DOHH2 (cell line): ENCODE measurements around the gene PPP3R2.

Experiments used
- H3F3A ChIP-seq: fragments of 200-600 bp; sonication (generic), shearing (Covaris generic); 2 replicates; pipeline ENCODE4 v1.6.0; 2016; ENCODE audit warnings: antibody characterized with exemption, mild to moderate bottlenecking; ENCODE audit not compliant: control insufficient read depth, insufficient read depth
- H3K27ac ChIP-seq: fragments of 200-600 bp; sonication (generic); 2 replicates; pipeline ENCODE4 v1.5.1; 2014; ENCODE audit warnings: low read depth, mild to moderate bottlenecking, low read length, moderate library complexity
- H3K27me3 ChIP-seq: fragments of 200-600 bp; sonication (generic); 2 replicates; pipeline ENCODE4 v1.6.1; 2014; ENCODE audit warnings: mild to moderate bottlenecking, low read length, mixed read lengths; ENCODE audit not compliant: control insufficient read depth
- H3K36me3 ChIP-seq: fragments of 200-600 bp; sonication (generic); 2 replicates; pipeline ENCODE4 v1.6.1; 2014; ENCODE audit warnings: mild to moderate bottlenecking, low read length, moderate library complexity, mixed read lengths; ENCODE audit not compliant: control insufficient read depth
- H3K4me1 ChIP-seq: fragments of 200-600 bp; sonication (generic); 2 replicates; pipeline ENCODE4 v1.6.1; 2014; ENCODE audit warnings: mild to moderate bottlenecking, low read length, mixed read lengths; ENCODE audit not compliant: control insufficient read depth
- H3K4me2 ChIP-seq: fragments of 200-600 bp; sonication (generic); 2 replicates; pipeline ENCODE4 v1.6.0; 2014; ENCODE audit warnings: mild to moderate bottlenecking, low read length, moderate library complexity
- H3K4me3 ChIP-seq: fragments of 200-600 bp; sonication (generic); 2 replicates; pipeline ENCODE4 v1.5.1; 2014; ENCODE audit warnings: mild to moderate bottlenecking, low read length, mixed read lengths
- H3K79me2 ChIP-seq: fragments of 200-600 bp; sonication (generic); 2 replicates; pipeline ENCODE4 v1.6.1; 2014; ENCODE audit warnings: mild to moderate bottlenecking, low read length, mixed read lengths; ENCODE audit not compliant: control insufficient read depth
- H3K9me2 ChIP-seq: fragments of 200-600 bp; sonication (generic); replicated peaks from 2 replicates; pipeline ENCODE4 v1.6.1; 2014; ENCODE audit warnings: mild to moderate bottlenecking, low read length, mixed read lengths; ENCODE audit not compliant: control insufficient read depth
- H3K9me3 ChIP-seq: fragments of 200-600 bp; sonication (generic); 2 replicates; pipeline ENCODE4 v1.6.1; 2014; ENCODE audit warnings: antibody characterized with exemption, low read length, mixed read lengths; ENCODE audit not compliant: control insufficient read depth, insufficient read depth
- H4K20me1 ChIP-seq: fragments of 200-600 bp; sonication (generic); 2 replicates; pipeline ENCODE4 v1.6.0; 2014; ENCODE audit warnings: low read depth, mild to moderate bottlenecking, antibody characterized with exemption, low read length, moderate library complexity; ENCODE audit not compliant: control insufficient read depth, insufficient read depth
- CTCF ChIP-seq: fragments of 200-600 bp; sonication (generic); IDR thresholded peaks from one replicate; pipeline ENCODE4 v1.5.1; 2014; ENCODE audit warnings: antibody characterized with exemption, mild to moderate bottlenecking, low read depth, low read length; ENCODE audit not compliant: poor library complexity, severe bottlenecking
- EZH2phosphoT487 ChIP-seq: fragments of 200-600 bp; sonication (generic); IDR thresholded peaks from 2 replicates; pipeline ENCODE4 v1.6.1; 2017; ENCODE audit warnings: borderline replicate concordance, mild to moderate bottlenecking, antibody characterized with exemption, low read length, moderate library complexity, mixed read lengths

The PPP3R2 gene

GRCh38 chr9:101620452-101620851 is 25.7 kb upstream of the PPP3R2 start:
- H3K4me1 ChIP-seq: no peaks in the 10 kb centered on the region
- no peak overlapping the region for H3K27ac ChIP-seq
- H3K9me3 ChIP-seq: no peaks in the 10 kb centered on the region
- H3K9me2 ChIP-seq: no peaks in the 10 kb centered on the region
- no peak overlapping the region for H3K4me2 ChIP-seq
- no peaks in the 10 kb centered on the region for H3F3A ChIP-seq
- no peak overlapping the region for H3K4me3 ChIP-seq
- no peaks in the 10 kb centered on the region for H3K79me2 ChIP-seq
- H3K36me3 ChIP-seq: no peaks in the 10 kb centered on the region
- no peaks in the 10 kb centered on the region for H3K27me3 ChIP-seq
- TF ChIP-seq CTCF (no peak), EZH2phosphoT487 (no peak)
- H4K20me1 ChIP-seq: no peaks in the 10 kb centered on the region

- no peak overlapping the region for H3K27ac ChIP-seq
- H4K20me1 ChIP-seq: no peaks in the 10 kb centered on the region
- TF ChIP-seq EZH2phosphoT487 (no peak), CTCF (no peak)
- H3K4me1 ChIP-seq: no peaks in the 10 kb centered on the region
- no peak overlapping the region for H3K4me3 ChIP-seq
- H3K36me3 ChIP-seq: no peaks in the 10 kb centered on the region
- H3K4me2 ChIP-seq: no peak overlapping the region
- H3F3A ChIP-seq: no peaks in the 10 kb centered on the region
- H3K9me3 ChIP-seq: no peaks in the 10 kb centered on the region
- no peaks in the 10 kb centered on the region for H3K27me3 ChIP-seq
- H3K79me2 ChIP-seq: no peaks in the 10 kb centered on the region
- no peaks in the 10 kb centered on the region for H3K9me2 ChIP-seq
These were observed 23.9 kb upstream of the PPP3R2 start for GRCh38 chr9:101618698-101619097.

GRCh38 chr9:101605547-101605946 is 10.8 kb upstream of the PPP3R2 start:
- Histone ChIP-seq H3K4me3 (no peak overlapping the region), H3K79me2 (no peaks in the 10 kb centered on the region), H3K27me3 (no peaks in the 10 kb centered on the region), H3K9me3 (no peaks in the 10 kb centered on the region), H3F3A (no peaks in the 10 kb centered on the region), H3K9me2 (no peaks in the 10 kb centered on the region), H4K20me1 (no peaks in the 10 kb centered on the region), H3K4me2 (no peak overlapping the region), H3K27ac (no peak overlapping the region), H3K36me3 (no peaks in the 10 kb centered on the region), H3K4me1 (no peaks in the 10 kb centered on the region)
- TF ChIP-seq CTCF: no peak
- no peak for TF ChIP-seq EZH2phosphoT487

- H3K9me2 ChIP-seq: no peaks in the 10 kb centered on the region
- no peaks in the 10 kb centered on the region for H3K36me3 ChIP-seq
- no peaks in the 10 kb centered on the region for H3K9me3 ChIP-seq
- TF ChIP-seq EZH2phosphoT487 (no peak), CTCF (no peak)
- H3K4me3 ChIP-seq: no peak overlapping the region
- no peaks in the 10 kb centered on the region for H3K27me3 ChIP-seq
- no peaks in the 10 kb centered on the region for H4K20me1 ChIP-seq
- no peak overlapping the region for H3K4me2 ChIP-seq
- no peak overlapping the region for H3K27ac ChIP-seq
- no peaks in the 10 kb centered on the region for H3K4me1 ChIP-seq
- no peaks in the 10 kb centered on the region for H3F3A ChIP-seq
- no peaks in the 10 kb centered on the region for H3K79me2 ChIP-seq
These were observed 9.5 kb upstream of the PPP3R2 start for GRCh38 chr9:101604296-101604695.
